Bronchial epithelial cell (primary cell): ENCODE results near the gene CCDC71L. TPM values are rescaled to one million over a fixed set of nuclear protein-coding genes. Genes with fewer than 3 reads are reported as not detected.

Experiments used
- DNase-seq: peaks from one replicate; pipeline ENCODE4 v3.0.0-alpha.2; 2010; ENCODE audit warnings: low read depth
- FAIRE-seq: peaks from 2 replicates; lab custom pipeline; 2011; peaks lifted over from hg19 to GRCh38; lab: Jason Lieb, UNC
- H3K27me3 ChIP-seq: 2 replicates; pipeline ENCODE4 v1.5.1; 2011; ENCODE audit warnings: low read length; ENCODE audit not compliant: control insufficient read depth, insufficient read depth
- H3K36me3 ChIP-seq: 2 replicates; pipeline ENCODE4 v1.5.1; 2011; ENCODE audit warnings: low read length; ENCODE audit not compliant: control insufficient read depth, insufficient read depth
- H3K4me3 ChIP-seq: 2 replicates; pipeline ENCODE4 v1.5.1; 2011; ENCODE audit warnings: mild to moderate bottlenecking, low read depth, low read length, control low read depth
- total RNA-seq: library from RNA; depleted of rRNA; stranded (reverse); fragments of >200 nt; gene quantifications from 2 replicates; pipeline ENCODE4 v1.2.1, GENCODE V29; 2014
- TF ChIP-seq, protein P1 (sequence below): IDR thresholded peaks from 2 replicates; pipeline ENCODE4 v1.5.1; 2011; ENCODE audit warnings: mild to moderate bottlenecking, moderate library complexity, low read length, control low read depth, inconsistent platforms; ENCODE audit not compliant: insufficient read depth, severe bottlenecking

The CCDC71L gene
- total RNA-seq, 1 donor from 2014 or later = 6.6 TPM

DNA sequence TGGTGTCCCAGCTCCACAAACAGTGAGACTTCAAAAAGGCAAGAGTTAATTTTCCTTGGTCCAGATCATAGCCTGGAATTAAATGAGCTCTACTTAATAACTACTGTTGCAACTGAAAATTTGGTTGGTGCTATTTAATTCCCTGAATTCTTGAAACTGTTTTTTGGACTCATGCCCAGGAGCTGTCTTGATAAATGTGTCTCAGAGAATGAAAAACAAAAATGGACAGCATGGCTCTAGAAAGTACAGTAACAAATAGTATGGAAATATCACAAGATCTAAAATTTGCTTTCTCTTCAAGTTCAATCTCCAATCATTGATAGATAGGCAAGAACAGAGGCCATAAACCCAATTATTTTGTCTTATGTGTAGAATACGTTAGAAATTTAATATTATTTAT, 42.5 kb downstream of the CCDC71L start:
- no peak for FAIRE-seq
- Histone ChIP-seq H3K36me3 (no peaks in the 10 kb centered on the region), H3K27me3 (no peaks in the 10 kb centered on the region), H3K4me3 (no peak overlapping the region)
- TF ChIP-seq, protein P1, sequence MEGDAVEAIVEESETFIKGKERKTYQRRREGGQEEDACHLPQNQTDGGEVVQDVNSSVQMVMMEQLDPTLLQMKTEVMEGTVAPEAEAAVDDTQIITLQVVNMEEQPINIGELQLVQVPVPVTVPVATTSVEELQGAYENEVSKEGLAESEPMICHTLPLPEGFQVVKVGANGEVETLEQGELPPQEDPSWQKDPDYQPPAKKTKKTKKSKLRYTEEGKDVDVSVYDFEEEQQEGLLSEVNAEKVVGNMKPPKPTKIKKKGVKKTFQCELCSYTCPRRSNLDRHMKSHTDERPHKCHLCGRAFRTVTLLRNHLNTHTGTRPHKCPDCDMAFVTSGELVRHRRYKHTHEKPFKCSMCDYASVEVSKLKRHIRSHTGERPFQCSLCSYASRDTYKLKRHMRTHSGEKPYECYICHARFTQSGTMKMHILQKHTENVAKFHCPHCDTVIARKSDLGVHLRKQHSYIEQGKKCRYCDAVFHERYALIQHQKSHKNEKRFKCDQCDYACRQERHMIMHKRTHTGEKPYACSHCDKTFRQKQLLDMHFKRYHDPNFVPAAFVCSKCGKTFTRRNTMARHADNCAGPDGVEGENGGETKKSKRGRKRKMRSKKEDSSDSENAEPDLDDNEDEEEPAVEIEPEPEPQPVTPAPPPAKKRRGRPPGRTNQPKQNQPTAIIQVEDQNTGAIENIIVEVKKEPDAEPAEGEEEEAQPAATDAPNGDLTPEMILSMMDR = no peak
- no peak for DNase-seq

- no peaks in the 10 kb centered on the region for H3K27me3 ChIP-seq
- DNase-seq = no peak
- TF ChIP-seq, protein P1 = no peak
- H3K36me3 ChIP-seq = no peaks in the 10 kb centered on the region
- no peak overlapping the region for H3K4me3 ChIP-seq
- FAIRE-seq = no peak
Measured at GRCh38 chr7:106617860-106618259, 43.1 kb downstream of the CCDC71L start.

GRCh38 chr7:106616708-106617051, 44.3 kb downstream of the CCDC71L start:
- TF ChIP-seq, protein P1 = no peak
- FAIRE-seq (no peak), DNase-seq (peak; percentile 51)
- Histone ChIP-seq H3K27me3 (no peaks in the 10 kb centered on the region), H3K36me3 (no peaks in the 10 kb centered on the region), H3K4me3 (no peak overlapping the region)

DNA sequence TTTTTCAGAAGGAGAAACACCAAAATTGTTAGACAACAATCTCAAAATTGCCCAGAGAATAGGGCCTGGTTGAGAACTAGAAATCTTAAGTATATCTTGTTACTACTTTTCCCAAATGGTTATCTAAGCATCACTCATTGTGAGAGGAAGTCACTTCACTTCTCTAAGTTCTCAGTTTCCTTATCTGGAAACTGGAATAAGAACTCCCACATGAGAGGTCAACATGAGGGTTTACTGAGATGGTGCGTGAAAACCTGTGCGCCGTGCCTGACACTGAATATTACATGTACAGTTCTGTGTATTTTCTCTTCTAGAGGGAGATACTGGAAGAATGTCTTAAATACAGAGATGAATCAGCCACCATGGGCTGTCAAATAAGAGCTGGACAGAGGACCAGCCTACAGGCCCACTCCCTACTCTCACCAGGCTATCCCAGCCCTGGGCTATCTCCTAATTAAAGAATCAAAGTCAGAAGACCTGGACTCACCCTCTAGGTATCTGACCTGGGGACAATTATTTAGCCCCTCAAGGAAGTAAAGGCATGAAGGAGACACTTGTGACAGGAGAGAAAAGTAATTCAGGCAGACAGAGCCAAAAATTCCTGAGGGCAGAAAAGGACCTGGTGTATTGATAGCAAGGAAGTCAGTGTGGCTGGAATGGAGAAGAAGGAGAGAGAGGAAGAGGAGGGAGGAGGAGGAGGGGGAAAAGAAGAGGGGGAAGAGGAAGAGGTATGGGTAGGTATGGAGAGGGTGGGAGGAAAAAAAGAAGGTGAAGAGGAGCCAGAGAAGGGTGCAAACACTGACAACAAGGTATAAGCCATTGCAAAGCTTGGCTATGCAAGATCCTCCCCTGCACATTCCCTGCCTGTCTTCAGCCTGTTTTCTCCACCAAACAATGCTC, 44.9 kb downstream of the CCDC71L start:
- DNase-seq (no peak), FAIRE-seq (no peak)
- TF ChIP-seq, protein P1 = no peak
- no peaks in the 10 kb centered on the region for H3K27me3 ChIP-seq
- H3K36me3 ChIP-seq = no peaks in the 10 kb centered on the region
- H3K4me3 ChIP-seq = no peak overlapping the region

- DNase-seq (no peak), FAIRE-seq (no peak)
- H3K4me3 ChIP-seq = no peak overlapping the region
- no peaks in the 10 kb centered on the region for H3K36me3 ChIP-seq
- TF ChIP-seq, protein P1 = no peak
- H3K27me3 ChIP-seq = no peaks in the 10 kb centered on the region
Measured at GRCh38 chr7:106614751-106615150, 46.2 kb downstream of the CCDC71L start.
